NCI-H187 (cell line): ENCODE results near the gene OR56A4.
"Not testable (repeated sequence)": the region's sequence is repeated elsewhere in the genome, so short reads cannot be mapped to it uniquely, and the experiment has no call there.

Source experiments
- DNase-seq, 2 experiments: peaks; one replicate each; lab custom pipeline; 2025; lab: John Stamatoyannopoulos, UW

Gene OR56A4

DNA sequence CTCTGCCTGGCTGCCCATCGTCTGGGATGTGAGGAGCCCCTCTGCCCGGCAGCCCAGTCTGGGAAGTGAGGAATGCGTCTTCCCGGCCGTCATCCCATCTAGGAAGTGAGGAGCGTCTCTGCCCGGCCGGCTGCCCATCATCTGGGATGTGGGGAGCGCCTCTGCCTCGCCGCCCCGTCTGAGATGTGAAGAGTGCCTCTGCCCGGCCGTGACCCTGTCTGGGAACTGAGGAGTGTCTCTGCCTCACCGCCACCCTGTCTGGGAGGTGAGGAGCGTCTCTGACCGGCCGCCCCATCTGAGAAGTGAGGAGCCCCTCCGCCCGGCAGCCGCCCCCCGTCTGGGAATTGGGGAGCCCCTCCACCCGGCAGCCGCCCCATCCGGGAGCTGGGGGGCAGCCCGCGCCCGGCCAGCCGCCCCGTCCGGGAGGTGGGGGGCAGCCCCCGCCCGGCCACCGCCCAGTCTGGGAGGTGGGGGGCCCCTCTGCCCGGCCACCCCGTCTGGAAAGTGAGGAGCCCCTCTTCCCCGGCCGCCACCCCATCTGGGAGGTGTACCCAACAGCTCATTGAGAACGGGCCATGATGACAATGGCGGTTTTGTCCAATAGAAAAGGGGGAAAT, 45.9 kb downstream of the OR56A4 start:
- not testable (repeated sequence) for DNase-seq

DNA sequence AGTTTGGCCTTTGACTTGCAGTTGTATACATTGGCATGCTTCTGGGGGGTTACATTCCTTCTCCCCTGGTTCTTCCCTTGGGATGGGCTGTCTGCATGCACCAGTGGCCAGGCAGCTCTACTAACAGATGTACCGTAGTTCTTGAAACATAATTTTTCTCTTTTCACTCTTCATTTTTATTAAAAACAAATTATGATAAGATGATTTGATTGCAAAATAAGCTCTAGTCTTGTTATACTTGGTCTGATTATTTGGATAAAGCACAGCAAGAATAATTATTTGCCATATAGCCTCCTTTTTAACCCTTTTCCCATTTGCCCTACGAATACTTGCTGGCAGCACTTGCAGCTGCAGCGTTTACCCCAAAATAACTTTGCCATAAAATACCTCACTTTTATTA, 51.2 kb downstream of the OR56A4 start:
- DNase-seq: no peak
